Fibroblast of peridontal ligament (primary cell): ENCODE results near the gene FAM20A.

Experiments used
- DNase-seq: peaks from one replicate; pipeline ENCODE4 v3.0.0-alpha.2; 2010; ENCODE audit errors: extremely low read depth

The FAM20A gene

GRCh38 chr17:68610554-68610953 lies 9.4 kb upstream of the FAM20A start:
- DNase-seq, result no peak

DNA sequence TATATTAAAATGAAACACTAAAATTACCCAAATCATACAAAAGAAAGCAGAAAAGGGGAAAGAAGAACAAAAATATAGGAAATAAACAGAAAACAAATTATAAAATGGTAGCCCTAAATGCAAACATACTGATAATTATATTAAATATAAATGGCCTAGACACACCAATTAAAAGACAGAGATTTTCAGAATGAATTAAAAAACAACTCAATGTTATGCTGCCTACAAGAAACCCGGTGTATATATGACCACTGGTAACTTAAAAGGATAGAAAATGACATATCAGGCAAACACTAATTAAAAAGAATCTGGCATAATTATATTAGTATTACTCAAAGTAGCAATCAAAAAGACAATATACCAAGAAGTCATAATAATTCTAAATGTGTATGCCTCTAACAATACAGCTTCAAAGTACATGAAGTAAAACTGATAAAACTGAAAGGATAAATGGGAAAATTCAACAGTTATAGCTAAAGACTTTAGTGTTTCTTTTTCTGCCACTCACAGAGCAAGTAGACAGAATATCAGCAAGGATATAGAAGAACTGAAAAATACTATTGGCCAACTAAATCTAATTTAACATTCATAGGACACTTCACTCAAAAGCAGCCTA lies 7.5 kb upstream of the FAM20A start:
- no peak for DNase-seq

GRCh38 chr17:68606451-68607307 lies 5.5 kb upstream of the FAM20A start:
- no peak for DNase-seq

DNA sequence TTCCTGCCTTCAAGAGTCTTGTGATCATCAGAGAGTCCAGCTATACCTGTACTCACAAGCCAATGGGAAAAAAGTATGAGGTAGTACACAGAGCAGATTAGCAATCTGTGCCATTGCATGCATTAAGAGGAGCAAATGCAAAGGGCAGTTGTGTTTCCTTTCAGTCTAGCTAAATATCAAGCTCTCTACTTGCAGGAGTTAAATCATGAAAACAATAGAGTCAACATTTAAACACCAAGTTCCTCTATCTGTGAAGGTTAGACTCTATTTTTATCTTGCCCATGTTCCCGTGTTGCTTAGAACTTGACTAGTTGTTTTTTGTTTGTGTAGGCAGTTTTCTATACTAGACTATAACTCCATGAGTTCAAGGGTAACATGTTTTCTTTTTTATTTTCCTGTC lies 4.7 kb upstream of the FAM20A start:
- DNase-seq, result no peak

GRCh38 chr17:68603656-68604055 lies 2.5 kb upstream of the FAM20A start:
- DNase-seq, result no peak

DNA sequence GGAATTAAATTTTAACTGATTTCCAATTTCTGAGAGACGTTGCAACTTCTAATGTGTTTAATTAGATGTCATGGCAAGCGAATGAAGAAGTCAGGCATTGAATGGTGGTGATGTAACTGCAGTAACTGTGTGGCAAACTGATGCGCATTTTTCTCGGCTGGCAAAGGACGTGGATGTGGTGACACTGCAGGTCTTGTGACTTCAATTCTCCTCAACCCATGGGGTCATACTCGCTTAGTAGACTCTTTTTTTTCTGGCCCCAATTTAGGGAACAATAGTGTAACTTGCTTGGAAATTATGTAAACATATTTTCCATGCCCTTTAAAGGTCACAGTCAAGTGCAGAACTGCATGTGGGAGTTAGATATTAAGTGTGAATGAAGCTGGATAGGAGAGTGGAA lies 1.9 kb upstream of the FAM20A start:
- DNase-seq, result no peak

- DNase-seq, result peak; percentile 35
Measured at GRCh38 chr17:68602289-68602688, 1.1 kb upstream of the FAM20A start.

DNA sequence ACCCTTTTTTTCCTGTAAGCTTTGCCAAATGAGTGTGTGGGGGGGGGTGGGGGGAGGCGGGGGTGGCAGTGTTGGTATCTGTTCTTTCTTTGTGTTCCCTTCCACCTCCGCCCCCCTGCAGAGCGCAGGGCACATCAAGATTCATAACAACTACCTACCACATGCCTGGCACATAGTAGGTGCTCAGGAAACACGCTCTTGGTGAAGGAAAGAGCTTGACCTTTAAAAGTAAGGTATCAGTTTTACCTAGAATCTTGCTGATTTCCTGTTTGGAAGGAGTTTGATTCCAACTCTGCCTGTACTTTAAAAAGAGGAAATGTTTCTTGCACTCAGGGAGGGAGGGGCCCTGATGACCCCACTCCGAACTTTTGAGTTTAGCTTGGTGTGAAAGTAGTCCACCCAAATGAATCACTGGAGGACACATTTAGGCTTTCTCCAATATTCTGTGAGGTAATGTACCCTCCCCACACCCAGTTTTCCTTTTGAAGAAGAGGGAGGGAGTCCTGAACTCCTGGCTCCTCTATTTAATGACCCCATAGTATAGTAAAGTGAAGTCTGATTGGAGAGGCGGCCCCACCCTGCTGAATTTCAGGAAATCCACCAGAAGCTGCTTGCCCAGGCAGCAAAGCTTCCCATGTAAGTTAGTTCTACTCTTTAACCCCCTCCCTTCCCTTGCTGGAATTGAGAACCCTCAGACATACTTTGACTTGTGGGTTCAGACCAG lies 560 bp upstream of the FAM20A start:
- peak; percentile 45 for DNase-seq

GRCh38 chr17:68600067-68600930 lies 868 bp downstream of the FAM20A start:
- no peak for DNase-seq

DNA sequence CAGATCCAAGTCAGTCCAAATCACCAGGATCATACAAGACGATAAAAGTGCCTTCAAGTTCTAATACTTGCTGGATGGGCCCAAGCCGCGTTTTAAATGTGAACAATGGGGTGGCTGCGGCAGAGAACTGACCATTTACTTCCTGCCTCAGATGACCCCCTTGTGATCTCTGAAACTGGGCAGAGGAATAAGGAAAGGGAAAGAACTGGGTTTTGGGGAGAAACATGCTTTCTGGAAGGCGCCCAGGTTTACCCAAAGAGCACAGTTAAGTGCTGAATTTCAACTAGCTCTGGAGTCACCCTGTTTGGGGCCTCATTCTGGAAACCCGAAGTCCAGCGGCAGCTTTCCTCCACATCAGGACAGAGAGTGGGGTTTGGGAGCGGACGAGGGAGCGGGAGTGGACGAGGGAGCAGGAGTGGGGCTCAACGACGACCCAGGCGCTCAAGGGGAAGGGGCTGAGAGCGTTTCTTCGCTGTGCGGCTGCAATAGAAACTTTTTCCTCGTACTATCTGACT lies 1.6 kb downstream of the FAM20A start:
- peak; percentile 46 for DNase-seq

DNA sequence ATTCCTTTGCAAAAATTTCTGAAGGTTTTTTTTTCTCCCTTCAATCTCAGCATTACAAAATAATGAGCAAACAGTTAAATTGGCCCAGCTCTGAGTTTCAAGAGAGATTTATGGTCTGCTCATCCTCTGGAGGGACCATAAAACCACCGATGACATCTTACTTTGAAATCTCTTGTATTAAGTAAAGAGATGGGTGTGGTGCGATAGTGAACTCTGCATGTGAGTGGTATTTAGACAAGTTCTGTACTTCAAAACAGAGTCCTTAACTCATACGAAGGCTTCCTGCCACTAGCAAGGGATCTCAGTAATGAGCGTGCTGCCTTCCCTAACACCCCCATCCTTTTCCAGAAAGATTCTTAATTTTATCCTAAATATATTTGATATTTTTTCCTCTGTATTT lies 2.1 kb downstream of the FAM20A start:
- DNase-seq, result peak; percentile 86

GRCh38 chr17:68598545-68598961 lies 2.6 kb downstream of the FAM20A start:
- DNase-seq, result no peak

GRCh38 chr17:68598074-68598473 lies 3.1 kb downstream of the FAM20A start:
- DNase-seq, result no peak

DNA sequence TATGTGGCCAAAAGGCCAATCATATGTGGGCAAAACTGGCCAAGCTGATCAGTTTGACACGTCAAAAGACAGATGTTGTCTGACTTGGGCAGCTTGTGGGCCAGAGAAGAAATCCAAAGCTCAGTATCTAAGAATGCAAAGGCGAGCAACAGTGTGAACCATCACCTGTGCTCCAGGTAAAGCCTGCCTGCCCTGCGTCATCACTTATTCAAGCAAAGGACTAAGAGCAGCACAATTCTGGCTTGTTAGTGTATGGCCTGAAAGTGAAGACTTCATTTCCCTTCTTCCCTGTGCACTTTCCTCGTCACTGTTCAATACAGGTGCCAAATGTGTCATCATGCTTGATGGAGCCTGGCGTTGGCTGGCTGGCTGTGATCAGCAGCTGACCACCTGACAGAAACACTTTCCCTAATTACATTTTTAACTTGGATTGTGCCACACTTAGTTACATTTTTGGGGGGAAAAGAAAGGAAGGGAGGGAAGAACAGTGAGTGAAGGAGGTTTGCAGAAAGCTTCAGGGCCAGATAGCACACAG lies 4.7 kb downstream of the FAM20A start:
- no peak for DNase-seq

- DNase-seq, result no peak
Measured at GRCh38 chr17:68595986-68596385, 5.2 kb downstream of the FAM20A start.

DNA sequence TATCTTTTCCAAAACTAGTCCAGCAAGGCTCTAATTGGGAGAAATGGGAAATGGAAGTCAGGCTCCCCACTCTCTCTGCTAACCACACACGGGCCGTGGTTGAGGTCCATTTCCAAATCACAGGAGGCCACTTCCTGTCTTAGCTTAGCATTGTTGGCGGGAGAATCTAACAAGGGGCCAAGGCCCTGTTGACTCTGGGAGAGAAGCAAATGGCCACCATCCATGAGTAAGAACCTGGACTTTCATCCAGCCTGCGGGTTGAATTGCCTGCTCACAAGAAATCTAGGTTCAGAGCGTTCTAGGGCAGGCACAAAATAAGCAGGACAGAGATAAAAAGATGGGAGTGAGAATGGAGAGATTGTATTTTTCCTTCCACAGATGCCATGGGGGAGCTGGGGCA lies 5.7 kb downstream of the FAM20A start:
- DNase-seq, result peak; percentile 62

GRCh38 chr17:68594552-68594951 lies 6.6 kb downstream of the FAM20A start:
- no peak for DNase-seq

DNA sequence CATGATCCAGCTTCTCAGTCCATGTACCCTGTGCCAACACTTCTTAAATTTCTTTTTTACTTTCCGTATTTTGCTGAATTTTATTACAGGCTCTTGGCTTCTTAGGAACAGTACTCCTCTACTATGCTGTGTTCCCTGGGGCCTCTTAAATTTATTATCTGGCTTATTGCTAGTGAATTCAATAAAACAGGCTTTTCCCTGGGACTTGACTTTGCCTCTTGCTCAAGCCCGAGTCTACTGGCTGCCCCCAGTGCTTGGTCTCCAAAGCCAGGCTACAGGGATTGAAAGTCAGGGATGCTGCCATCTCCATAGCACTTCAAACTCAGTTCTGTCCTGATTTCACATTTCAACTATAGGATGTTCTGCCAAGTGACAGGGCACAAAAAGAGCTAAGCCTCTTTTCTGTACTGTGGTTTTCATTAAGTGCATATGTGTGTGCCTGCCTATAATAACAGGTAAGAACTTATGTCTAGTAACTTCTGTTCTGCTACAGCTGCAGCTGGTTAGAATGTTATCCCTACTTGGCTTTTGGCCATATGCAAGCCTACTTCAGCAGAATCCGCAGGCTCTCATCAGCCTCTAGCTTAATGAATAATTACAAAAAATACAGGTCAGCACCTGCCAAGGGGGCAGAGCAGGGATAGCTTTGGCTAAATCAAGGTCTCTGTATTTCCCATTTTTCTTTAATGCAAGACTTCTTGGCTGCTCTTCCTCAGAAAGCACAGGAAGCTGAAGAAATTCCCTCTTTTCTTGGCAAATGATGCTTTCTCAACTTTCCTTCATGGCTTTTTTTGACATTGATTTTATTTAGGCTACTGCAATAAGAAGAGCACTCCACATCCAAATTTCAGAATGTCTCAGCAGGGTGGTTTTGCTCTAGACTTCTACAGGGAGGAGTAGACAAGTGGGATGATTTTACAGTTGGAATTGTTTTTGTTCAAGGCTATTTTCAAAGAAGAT lies 8.2 kb downstream of the FAM20A start:
- DNase-seq, result peak; percentile 76

GRCh38 chr17:68592009-68592408 lies 9.2 kb downstream of the FAM20A start:
- peak; percentile 89 for DNase-seq

DNA sequence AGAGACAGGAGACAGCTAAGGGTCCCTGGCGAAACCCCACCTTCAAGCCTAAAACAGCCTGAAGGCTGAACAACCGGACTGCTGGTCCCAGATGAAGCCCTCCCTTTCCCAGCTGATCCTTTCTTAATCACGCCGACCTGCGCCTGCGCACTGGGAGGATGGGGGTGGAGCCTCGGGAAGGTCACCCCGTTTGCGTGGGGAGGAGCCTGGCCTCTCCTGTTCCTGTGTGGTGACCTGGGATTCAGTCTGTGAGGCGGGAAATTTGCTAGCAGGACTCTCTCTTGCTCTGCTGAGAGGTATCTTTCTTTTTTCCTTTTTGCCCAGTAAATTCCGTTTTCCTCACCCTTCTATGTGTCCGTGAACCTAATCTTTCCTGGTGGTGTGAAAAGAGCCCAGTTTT lies 9.6 kb downstream of the FAM20A start:
- DNase-seq, result no peak
